Activated naive CD4-positive, alpha-beta T cell treated with anti-CD3 and anti-CD28 coated beads for 36 hours (primary cell): ENCODE measurements around the gene MBNL1. TPM values are rescaled to one million over a fixed set of nuclear protein-coding genes. Genes with fewer than 3 reads are reported as not detected.

Experiments
- CTCF ChIA-PET: fragments of 350-600 bp; sonication (Branson Sonifier 250); formaldehyde crosslinking; loops from one replicate; lab custom pipeline; 2021; ENCODE audit warnings: antibody characterized with exemption; lab: Charles Lee
- DNase-seq: peaks from one replicate; pipeline ENCODE4 v3.0.0-alpha.2; 2020
- H3K27ac Mint-ChIP-seq: one replicate; pipeline ENCODE4 v1.8.0; 2021; ENCODE audit warnings: mild to moderate bottlenecking, mixed read lengths
- H3K27me3 Mint-ChIP-seq: one replicate; pipeline ENCODE4 v1.8.0; 2021; ENCODE audit warnings: low read depth, mixed read lengths
- H3K36me3 Mint-ChIP-seq: one replicate; pipeline ENCODE4 v1.8.0; 2021; ENCODE audit warnings: low read depth, mixed read lengths
- H3K4me1 Mint-ChIP-seq: one replicate; pipeline ENCODE4 v1.8.0; 2021; ENCODE audit warnings: low read depth, mixed read lengths
- H3K4me3 Mint-ChIP-seq: one replicate; pipeline ENCODE4 v1.8.0; 2021; ENCODE audit warnings: mild to moderate bottlenecking, moderate library complexity, mixed read lengths
- H3K9me3 Mint-ChIP-seq: one replicate; pipeline ENCODE4 v1.8.0; 2021; ENCODE audit warnings: mixed read lengths
- intact Hi-C: fragments of 100-400 bp; cut with micrococcal nuclease; formaldehyde crosslinking; loops from one replicate; pipeline ENCODE4 v1.15.1; 2023
- total RNA-seq, 2 experiments: library from RNA; stranded (reverse); gene quantifications; one replicate each; pipeline ENCODE4 v1.2.3, GENCODE V29; 2021

Gene MBNL1
- total RNA-seq, 2 experiments from 2014 or later: 387 to 391 TPM

DNA sequence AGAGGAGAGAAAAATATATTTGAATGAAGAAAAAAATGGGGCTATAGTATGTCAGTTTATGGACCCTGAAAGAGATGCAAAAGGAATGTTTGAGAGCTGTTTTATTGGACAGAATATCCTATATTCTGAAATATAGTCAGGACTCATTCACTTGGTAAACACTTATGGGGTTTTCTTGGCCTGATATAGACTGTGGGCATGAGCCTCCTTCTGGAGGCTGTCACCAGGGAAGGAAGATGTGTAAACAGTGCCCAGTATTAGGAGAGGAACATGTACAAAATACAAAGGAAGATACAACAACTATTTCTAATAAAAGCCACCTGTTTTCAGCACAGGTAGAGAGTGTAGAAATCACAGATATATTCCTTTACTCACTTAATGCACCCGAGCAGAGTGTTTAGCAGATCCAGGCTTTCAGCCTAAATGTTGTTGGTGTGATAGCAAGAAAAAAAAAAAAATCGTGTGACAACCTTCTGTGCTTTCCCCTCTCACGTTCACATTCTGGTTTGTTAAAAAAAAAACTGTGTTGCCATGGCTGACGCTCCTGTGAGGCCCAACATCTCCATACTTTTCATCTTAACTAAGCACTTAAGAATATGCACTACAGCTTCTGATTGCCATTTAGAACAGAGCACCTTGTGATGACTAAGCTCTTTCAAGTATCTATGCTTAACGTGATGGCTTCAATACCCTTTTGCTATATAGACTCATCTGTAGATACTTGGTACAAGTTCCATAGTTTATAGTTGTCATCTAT, 134.1 kb downstream of the MBNL1 start:
- Mint-ChIP-seq H3K27ac (peak overlapping the region; percentile 89), H3K27me3 (no peaks in the 10 kb centered on the region), H3K4me1 (peaks cover 87% of the 10 kb centered on the region), H3K4me3 (peak overlapping the region; percentile 5), H3K9me3 (no peaks in the 10 kb centered on the region), H3K36me3 (peaks cover 13% of the 10 kb centered on the region)
- CTCF ChIA-PET: interaction anchor here (0.6 to 2.7 kb wide), 5 partner anchors 12 to 464 kb away, joined by 3 to 7 read pairs (median 4); no protein-coding TSS in a partner anchor
- intact Hi-C loops: loop anchor here (2.0 kb wide), 1 partner anchor 22 kb away; no protein-coding TSS in a partner anchor
- DNase-seq: peak; percentile 52

DNA sequence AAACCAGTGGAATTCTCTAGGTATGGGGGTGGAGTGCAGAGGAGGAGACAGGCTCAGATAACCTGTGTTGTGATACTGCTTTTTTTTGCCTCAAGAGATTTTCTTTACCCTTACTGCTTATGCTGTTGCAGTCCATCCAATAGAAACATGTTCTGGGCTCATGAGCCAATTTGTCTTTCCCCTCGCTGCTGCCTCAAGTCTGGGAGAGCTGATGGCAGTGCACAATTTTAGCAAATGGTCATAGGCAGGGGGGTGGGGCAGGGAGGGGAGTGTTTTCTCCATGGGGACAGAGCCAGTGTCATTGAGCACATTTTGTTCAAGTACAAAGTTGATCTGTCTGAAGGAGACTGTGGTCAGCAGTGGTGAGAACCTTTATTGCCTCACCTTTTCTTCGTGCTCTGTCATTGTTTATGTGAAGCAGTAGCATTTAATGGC, 134.9 kb downstream of the MBNL1 start:
- Mint-ChIP-seq H3K4me3 (no peak overlapping the region), H3K36me3 (peaks cover 14% of the 10 kb centered on the region), H3K4me1 (peaks cover 83% of the 10 kb centered on the region), H3K27ac (peak overlapping the region; percentile 89), H3K27me3 (no peaks in the 10 kb centered on the region), H3K9me3 (no peaks in the 10 kb centered on the region)
- intact Hi-C loops: loop anchor here (2.0 kb wide), 1 partner anchor 23 kb away; no protein-coding TSS in a partner anchor
- CTCF ChIA-PET: interaction anchor here (0.6 to 2.7 kb wide), 4 partner anchors 12 to 463 kb away, joined by 3 to 7 read pairs (median 4); no protein-coding TSS in a partner anchor
- no peak for DNase-seq

DNA sequence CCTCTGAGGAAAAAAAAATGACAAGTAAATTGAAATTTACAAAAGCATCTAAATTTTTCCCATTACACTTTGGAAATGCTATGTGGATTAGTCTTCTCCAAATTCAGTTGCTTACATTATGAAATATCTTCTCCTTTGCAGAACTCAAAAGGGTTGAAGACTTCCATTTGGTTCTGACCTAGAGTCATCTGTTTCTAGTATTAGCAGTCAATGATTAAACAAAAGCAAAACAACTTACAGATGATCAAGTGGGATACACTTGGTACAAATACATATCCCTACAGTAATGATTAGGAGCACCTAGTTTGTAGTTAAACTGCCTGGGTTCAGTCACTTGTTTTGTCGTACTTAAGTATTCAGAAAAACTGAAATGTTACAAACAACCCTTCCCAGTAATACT, 136.2 kb downstream of the MBNL1 start:
- H3K4me3 Mint-ChIP-seq: no peak overlapping the region
- peaks cover 12% of the 10 kb centered on the region for H3K36me3 Mint-ChIP-seq
- H3K27me3 Mint-ChIP-seq: no peaks in the 10 kb centered on the region
- H3K9me3 Mint-ChIP-seq: no peaks in the 10 kb centered on the region
- CTCF ChIA-PET: no interaction called here
- intact Hi-C loops: no loop called here
- peak overlapping the region; percentile 26 for H3K27ac Mint-ChIP-seq
- H3K4me1 Mint-ChIP-seq: peaks cover 74% of the 10 kb centered on the region
- no peak for DNase-seq

DNA sequence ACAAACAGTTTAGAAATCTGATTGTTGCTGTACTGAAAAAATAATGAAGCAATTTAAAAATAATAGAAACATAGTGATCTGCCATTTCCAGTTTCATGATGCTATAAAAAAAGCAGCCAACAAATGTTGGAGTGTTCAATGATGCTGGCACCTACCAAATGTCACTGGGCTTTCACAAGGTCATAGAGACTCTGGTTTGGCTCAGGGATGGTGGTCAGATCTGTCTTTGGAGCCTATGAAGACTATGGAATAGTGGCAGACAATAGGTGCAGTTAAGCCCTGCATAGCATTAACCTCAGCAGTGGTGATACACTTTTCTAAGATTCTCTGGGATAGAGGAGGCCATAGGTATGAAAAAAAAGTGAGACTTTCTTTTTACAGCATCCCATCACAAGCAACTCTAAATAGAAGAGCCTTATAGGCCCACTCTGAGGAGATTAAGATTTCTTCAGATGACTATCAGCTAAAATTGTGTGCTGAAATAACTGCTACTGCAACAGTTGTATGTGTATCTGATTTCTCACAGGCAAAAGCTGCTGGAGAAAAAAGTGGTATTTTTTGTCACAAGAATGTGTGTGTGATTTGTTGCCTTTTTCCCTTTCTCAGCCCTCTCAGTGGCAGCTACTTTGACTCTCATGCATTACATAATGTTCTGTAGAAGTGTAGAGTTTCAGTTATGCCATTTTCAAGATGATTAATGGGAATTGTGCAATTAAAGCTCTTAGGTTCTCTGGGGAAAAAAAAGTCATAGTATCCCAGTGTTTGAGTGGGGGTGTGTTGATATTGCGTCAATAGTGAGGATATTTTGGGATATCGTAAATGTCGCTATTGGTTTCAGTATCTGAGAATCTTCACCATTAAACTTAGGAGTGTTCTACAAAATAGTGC, 137.4 kb downstream of the MBNL1 start:
- H3K27ac Mint-ChIP-seq: peak overlapping the region; percentile 73
- H3K4me1 Mint-ChIP-seq: peaks cover 74% of the 10 kb centered on the region
- CTCF ChIA-PET: interaction anchor here (0.5 kb wide), 1 partner anchor 86 kb away, joined by 7 read pairs; no protein-coding TSS in a partner anchor
- peaks cover 12% of the 10 kb centered on the region for H3K36me3 Mint-ChIP-seq
- no peaks in the 10 kb centered on the region for H3K9me3 Mint-ChIP-seq
- no peaks in the 10 kb centered on the region for H3K27me3 Mint-ChIP-seq
- DNase-seq: no peak
- intact Hi-C loops: loop anchor here (1.0 kb wide), 1 partner anchor 8 kb away; no protein-coding TSS in a partner anchor
- no peak overlapping the region for H3K4me3 Mint-ChIP-seq

DNA sequence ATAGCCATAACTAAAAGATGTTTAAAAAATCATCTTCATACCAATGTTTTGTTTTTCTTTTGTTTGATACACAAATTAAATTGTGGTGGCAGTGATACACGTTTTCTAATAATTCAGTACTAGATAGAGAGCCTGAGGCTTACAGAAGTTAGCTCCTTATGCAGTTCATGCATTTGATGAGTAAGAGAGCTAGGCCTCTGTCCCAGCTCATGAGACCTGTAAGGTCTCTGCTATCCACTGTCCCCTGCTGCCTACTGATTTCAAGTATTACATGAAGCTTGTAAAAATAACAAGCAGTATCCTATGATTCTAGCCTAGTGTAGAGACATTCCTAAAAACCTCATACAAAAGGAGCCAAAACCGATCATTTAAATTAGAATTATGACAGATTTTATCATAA, 144.5 kb downstream of the MBNL1 start:
- peaks cover 64% of the 10 kb centered on the region for H3K4me1 Mint-ChIP-seq
- intact Hi-C loops: no loop called here
- CTCF ChIA-PET: interaction anchor here (1.0 kb wide), 2 partner anchors 14 to 31 kb away, joined by 3 to 4 read pairs; no protein-coding TSS in a partner anchor
- no peak overlapping the region for H3K4me3 Mint-ChIP-seq
- peaks cover 36% of the 10 kb centered on the region for H3K36me3 Mint-ChIP-seq
- no peaks in the 10 kb centered on the region for H3K27me3 Mint-ChIP-seq
- H3K27ac Mint-ChIP-seq: no peak overlapping the region
- no peak for DNase-seq
- no peaks in the 10 kb centered on the region for H3K9me3 Mint-ChIP-seq

DNA sequence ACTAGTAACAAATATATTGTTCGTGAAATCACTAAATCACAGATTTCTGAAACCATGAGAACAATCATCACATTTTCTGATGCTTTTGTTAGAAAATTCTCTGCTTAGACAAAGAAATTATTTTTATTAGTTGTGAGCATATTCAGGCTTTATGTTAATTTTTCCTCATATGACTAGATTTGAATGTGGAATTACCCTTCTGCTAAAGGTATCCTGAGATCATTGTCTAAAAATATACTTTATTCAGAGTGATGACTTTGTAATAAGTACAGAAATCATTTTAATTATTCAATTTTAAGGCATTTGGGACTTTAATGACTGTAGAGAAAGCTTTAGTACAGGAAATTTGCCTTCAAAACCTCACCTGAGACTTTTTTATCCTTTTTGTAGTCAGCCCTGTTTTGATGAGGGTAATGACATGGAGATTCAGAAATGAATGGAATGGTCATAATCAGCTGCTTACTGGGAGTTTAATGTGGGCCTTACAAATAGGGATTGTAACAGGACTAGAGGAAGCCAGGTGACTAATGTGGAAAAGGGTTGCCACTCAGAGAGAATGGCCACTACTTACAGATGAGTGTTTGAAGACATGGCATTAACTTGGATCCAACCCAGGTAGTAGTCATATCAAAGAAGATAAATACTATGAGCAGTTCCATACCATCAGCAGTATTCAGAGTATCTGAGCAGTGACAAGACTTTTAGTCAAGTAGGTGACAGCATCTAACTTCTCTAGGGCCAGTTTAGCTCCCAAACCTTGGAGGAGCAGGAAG, 148.3 kb downstream of the MBNL1 start:
- peaks cover 71% of the 10 kb centered on the region for H3K4me1 Mint-ChIP-seq
- H3K9me3 Mint-ChIP-seq: peaks cover 8% of the 10 kb centered on the region
- no peaks in the 10 kb centered on the region for H3K27me3 Mint-ChIP-seq
- no peak for DNase-seq
- H3K4me3 Mint-ChIP-seq: no peak overlapping the region
- CTCF ChIA-PET: interaction anchor here (1.5 kb wide), 1 partner anchor 8 kb away, joined by 7 read pairs; no protein-coding TSS in a partner anchor
- peaks cover 62% of the 10 kb centered on the region for H3K36me3 Mint-ChIP-seq
- intact Hi-C loops: no loop called here
- H3K27ac Mint-ChIP-seq: peak overlapping the region; percentile 65

DNA sequence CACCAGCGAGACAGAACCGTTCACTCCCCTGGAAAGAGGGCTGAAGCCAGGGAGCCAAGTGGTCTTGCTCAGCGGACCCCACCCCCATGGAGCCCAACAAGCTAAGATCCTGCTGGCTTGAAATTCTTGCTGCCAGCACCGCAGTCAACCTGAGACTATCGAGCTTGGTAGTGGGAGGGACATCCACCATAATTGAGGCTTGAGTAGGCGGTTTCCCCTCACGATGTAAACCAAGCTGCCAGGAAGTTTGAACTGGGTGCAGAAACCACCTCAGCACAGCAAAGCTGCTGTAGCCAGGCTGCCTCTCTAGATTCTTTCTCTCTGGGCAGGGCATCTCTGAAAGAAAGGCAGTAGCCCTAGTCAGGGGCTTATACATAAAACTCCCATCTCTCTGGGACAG, 151.0 kb downstream of the MBNL1 start:
- Mint-ChIP-seq H3K36me3 (peaks cover 88% of the 10 kb centered on the region), H3K27me3 (no peaks in the 10 kb centered on the region), H3K9me3 (peaks cover 24% of the 10 kb centered on the region), H3K27ac (peak overlapping the region; percentile 86), H3K4me1 (peaks cover 82% of the 10 kb centered on the region), H3K4me3 (no peak overlapping the region)
- DNase-seq: peak; percentile 66
- intact Hi-C loops: no loop called here
- CTCF ChIA-PET: interaction anchor here (1.2 kb wide), 1 partner anchor 10 kb away, joined by 4 read pairs; no protein-coding TSS in a partner anchor

DNA sequence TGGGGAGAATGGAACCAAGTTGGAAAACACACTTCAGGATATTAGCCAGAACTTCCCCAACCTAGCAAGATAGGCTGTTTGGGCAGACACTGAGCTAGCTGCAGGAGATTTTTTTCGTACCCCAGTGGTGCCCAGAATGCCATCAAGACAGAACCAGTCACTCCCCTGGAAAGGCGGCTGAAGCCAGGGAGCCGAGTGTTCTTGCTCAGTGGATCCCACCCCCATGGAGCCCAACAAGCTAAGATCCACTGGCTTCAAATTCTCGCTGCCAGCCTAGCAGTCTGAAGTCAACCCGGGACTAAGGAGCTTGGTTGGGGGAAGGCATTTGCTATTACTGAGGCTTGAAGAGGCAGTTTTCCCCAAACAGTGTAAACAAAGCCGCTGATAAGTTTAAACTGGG, 152.4 kb downstream of the MBNL1 start:
- Mint-ChIP-seq H3K36me3 (peaks cover 86% of the 10 kb centered on the region), H3K27ac (peak overlapping the region; percentile 86), H3K4me3 (no peak overlapping the region), H3K4me1 (peaks cover 84% of the 10 kb centered on the region), H3K27me3 (no peaks in the 10 kb centered on the region), H3K9me3 (peaks cover 24% of the 10 kb centered on the region)
- CTCF ChIA-PET: no interaction called here
- intact Hi-C loops: no loop called here
- no peak for DNase-seq

DNA sequence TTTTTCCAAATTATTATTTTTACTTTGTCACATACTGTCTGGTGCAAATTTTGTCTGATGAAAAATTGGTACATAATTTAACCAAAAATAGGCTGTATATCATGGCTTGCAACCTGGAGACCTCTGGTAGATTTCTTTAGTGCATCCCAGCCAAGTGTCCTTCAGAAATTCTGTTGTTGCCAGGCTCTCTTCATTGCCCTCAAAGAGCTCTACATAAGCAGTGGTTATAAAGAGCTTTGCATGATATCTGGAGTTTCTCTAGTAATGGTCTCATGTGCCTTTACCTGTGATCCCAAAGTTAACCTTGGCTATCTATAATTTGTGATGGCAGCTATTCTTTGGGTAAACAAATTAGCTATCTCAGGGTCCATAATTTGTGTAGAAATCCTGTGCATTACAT, 157.7 kb downstream of the MBNL1 start:
- DNase-seq: no peak
- Mint-ChIP-seq H3K4me3 (no peak overlapping the region), H3K4me1 (peaks cover 67% of the 10 kb centered on the region), H3K36me3 (peaks cover 59% of the 10 kb centered on the region), H3K27me3 (no peaks in the 10 kb centered on the region), H3K9me3 (peaks cover 19% of the 10 kb centered on the region), H3K27ac (peak overlapping the region; percentile 73)
- intact Hi-C loops: no loop called here
- CTCF ChIA-PET: interaction anchor here (0.7 to 1.7 kb wide), 2 partner anchors 18 to 72 kb away, joined by 3 to 4 read pairs; no protein-coding TSS in a partner anchor

DNA sequence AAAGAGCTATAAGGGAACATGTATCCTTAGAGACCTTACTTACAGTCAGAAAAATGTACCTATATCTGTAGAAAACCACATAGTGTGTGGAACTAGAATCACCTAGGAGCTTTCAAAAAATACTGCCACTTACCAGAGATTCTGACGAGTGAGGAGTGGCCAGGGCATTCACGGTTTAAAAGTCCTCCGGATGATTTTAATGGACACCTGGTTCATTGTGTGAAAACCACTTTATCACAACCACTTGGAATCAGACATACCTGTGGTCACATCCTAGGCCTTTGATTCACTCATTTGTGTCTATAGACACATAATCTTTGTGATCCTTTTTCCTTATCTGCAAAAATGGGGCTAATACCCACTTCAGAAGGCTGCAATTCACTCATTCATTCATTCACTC, 159.8 kb downstream of the MBNL1 start:
- H3K4me3 Mint-ChIP-seq: no peak overlapping the region
- intact Hi-C loops: no loop called here
- CTCF ChIA-PET: no interaction called here
- H3K4me1 Mint-ChIP-seq: peaks cover 47% of the 10 kb centered on the region
- H3K27ac Mint-ChIP-seq: no peak overlapping the region
- no peak for DNase-seq
- peaks cover 8% of the 10 kb centered on the region for H3K9me3 Mint-ChIP-seq
- peaks cover 53% of the 10 kb centered on the region for H3K36me3 Mint-ChIP-seq
- no peaks in the 10 kb centered on the region for H3K27me3 Mint-ChIP-seq

DNA sequence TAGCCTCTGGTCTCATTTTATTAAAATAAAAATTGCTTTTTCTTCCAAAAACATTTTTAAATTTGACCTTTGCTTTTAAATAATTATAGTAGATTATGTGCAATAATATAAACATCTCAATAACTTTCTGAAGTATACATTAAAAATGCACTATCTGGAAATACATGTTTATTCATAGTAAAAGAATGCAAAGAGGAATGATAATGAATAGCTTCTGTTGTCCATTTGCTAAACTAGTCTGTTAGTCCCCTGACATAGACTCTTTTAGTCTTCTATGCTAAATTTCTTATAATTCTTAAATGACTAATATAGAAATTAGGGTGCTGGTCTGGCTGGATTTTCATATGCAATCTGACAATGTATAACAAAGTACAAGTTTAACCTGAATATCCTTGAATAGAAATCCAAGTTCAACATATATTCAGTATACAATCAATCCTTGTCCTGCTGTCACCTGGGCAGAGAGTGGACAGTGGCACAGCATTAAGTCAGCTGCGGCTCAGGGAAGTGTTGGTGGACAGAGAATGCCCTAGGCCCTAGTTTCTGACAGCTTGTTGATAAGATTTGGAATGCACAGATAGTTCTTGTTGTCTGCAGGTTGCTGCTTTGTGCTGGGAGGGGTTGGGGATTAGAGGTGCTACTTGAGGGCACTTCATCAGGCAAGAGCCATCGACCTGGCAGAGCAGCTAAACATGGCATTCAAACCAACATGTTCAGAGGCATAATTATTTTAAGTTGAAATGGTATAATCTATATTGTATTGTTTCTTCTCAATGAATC, 161.7 kb downstream of the MBNL1 start:
- Mint-ChIP-seq H3K4me3 (no peak overlapping the region), H3K4me1 (peaks cover 44% of the 10 kb centered on the region), H3K36me3 (peaks cover 51% of the 10 kb centered on the region), H3K27me3 (no peaks in the 10 kb centered on the region), H3K27ac (peak overlapping the region; percentile 46), H3K9me3 (peaks cover 8% of the 10 kb centered on the region)
- CTCF ChIA-PET: interaction anchor here (0.8 to 1.6 kb wide), 3 partner anchors 15 to 247 kb away, joined by 3 to 4 read pairs (median 4); no protein-coding TSS in a partner anchor
- intact Hi-C loops: no loop called here
- DNase-seq: no peak
